CD4-positive, alpha-beta T cell treated with Interleukin-6 at 100 ng/mL for 8 hours (primary cell): ENCODE results near the gene SLFN12L.
"Not testable (repeated sequence)": the region's sequence is repeated elsewhere in the genome, so short reads cannot be mapped to it uniquely, and the experiment has no call there.

ENCODE experiments used
- DNase-seq: peaks from one replicate; pipeline ENCODE4 v3.0.0-alpha.2; 2020; ENCODE audit warnings: mixed read lengths, low spot score

The SLFN12L gene

DNA sequence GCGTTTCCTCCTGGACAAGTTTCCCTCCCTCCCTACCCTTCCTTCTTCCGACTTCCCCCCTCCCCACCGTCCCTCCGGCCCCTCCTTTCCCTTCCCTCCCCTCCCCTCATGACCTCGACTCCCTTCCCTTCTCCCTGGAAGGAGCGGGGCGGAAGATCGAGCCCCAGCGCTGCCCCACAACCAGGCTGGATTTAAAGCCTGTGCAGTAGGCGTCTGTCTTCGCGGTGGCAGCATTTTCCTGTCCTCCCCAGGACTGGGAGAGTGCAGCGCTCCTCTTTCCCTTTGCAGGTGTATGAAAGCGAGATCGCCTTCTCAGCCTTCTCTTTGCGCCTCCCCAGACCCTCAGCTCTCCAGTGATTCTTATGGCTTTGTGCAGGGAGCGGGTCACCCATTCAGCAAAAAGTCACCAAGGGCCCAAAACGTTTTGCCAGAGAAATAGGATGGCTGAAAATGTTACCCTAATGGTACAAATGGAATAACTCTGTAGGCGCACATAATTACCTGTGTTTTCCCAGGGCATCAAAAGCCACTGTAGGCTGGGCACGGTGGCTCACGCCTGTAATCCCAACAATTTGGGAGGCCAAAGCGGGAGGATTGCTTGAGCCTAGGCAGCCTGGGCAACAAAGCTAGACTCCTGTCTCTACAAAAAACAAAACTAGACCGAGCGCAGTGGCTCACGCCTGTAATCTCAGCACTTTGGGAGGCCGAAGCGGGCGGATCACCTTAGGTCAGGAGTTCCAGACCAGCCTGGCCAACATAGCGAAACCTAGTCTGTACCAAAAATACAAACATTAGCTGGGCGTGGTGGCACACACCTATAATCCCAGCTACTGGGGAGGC is 40.8 kb downstream of the SLFN12L start:
- DNase-seq, result no peak

DNA sequence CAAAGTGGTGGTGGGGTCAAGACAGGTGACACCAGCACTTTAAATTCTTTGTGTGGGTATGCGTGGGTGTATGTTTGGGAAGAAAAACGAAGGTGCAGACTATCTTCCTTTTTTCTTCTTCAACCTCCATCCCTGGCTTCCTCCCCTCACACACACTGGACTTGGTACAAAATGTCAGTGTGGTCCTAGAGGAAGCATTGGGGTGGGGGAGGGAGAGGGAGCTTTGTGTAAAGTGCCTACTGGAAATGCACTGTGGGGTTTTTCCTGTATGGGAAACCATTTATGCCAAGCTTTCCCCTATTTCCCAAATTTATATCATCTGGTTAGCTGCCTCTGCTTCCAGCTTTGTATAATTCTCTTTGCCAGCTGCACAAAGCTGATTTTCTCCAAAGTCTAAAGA is 44.4 kb downstream of the SLFN12L start:
- DNase-seq, result no peak

DNA sequence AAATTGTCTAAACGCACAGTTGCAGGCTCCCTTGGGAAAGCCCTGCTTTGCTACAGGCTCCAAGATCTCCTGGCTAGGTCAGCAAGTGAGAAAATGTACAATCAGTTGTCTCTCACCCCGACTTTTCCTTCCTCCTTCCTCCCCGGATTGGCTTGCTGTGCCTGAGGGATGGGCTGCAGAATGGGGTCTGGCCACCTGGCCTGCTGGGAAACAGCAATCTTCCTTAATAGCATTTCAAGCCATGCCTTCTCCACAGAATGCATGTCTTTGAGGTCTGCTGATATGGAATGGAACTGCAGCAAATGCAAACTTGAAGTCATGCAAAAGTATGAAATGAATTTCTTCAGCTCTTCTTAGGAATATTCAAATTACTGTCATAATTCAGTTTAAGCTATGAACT is 46.1 kb downstream of the SLFN12L start:
- DNase-seq, result no peak

DNA sequence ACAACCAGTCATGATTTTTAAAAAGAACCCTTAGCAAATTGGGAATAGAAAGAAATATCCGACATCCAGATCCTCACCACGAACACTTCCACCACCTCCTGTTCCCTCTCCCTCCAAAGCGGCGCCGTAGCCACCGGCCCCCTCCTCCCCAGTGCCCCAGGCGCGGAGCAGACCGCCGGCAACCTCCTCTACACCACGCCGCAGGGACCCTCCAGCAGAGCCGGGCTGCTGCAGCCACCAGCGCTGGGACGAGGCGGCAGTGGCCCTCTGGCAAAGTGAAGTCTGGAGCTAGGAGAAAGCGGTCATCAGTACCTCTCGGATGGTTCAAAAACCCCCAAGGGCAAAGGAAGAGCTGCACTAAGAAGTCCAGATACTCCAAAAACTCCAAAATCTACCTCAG is 47.5 kb downstream of the SLFN12L start:
- DNase-seq, result no peak

DNA sequence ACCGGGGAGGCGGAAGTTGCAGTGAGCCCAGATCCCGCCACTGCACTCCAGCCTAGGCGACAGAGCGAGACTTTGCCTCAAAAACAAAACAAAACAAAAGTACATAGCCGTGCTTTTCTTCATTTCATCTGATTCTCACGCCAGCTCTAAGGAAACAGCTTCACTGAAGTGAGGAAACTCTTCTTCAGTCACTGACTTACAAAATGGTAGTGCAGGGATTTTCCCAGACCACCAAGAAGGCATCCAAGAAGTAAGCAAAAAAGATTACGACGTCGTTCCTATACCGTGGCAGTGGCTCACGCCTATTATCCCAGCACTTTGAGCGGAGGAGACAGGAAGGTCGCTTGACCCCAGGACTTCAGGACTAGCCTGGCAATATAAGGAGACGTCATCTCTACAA is 48.5 kb downstream of the SLFN12L start:
- DNase-seq, result no peak

DNA sequence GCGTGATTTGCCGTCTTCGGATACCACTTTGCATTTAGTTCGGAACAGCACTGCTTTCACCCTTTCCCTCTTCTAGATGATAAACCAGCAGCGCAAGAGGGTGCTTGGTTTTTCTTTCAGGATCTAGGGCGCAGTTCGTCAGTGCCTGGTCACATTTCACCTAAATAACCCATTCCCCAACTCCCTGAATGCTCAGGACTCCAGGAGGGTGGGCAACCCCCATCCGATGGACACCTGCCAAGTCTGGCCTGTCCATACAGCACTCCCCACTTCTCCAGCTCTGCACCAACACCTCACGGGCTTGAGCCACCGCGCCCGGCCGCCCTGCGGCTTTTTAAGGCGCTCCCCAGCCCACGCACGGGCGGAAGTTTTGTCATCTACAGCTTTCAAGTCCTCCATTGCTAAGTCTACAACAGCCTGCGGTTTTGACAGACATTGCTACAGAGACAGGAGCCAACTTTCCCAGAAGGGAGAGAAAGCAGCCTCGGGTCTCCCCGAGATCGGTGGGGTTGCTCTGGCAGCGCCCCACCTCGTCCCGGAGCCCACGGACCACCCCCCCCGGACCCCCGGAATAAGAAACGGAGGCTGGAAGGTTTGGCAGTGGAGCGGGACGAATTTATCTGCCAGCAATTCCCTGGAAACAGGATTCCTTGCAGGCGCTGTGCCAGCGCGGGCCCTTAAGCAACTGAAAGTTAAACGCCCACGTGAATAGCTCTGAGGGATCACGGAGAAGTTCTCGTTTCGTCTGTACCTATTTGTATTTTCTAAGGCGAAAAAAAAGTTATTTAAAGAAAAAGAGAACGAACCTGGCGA is 50.4 kb downstream of the SLFN12L start:
- peak; percentile 74 for DNase-seq

DNA sequence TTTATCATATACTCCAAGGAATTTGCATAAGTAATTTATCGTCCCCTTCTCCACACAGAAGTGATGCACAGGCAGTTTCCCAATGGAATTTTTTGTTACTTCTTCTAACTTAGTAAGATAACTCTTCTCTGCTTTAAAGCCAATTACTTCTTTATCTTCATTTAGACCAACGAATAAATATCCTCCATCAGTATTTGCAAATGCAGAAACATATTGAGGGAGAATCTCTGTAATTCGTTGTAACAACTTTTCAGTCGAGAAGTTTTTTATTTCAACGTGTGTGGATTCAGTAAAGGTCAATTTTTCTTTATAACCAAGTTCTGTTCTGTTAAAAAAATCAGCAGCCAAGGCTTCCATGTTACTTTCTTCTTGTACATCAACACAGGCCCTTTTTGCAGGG is 58.2 kb downstream of the SLFN12L start:
- DNase-seq, result no peak

DNA sequence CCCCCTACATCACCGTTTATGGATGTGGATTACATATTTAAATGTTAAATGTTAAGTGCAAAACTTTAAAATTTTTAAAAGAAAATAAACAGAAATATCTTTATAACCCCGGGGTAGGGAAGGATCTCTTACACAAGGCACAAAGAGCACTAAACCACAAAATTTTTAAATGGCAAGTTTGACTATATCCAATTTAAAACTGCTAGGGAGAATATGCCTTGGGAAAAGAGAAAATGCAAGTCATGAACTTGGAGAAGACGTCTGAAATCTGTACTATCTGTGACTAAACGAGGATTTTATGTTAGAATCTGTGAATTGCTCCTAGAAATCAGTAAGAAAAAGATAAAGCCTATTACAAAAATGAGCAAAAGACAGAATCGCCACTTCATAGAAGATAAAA is 60.2 kb downstream of the SLFN12L start:
- no peak for DNase-seq

DNA sequence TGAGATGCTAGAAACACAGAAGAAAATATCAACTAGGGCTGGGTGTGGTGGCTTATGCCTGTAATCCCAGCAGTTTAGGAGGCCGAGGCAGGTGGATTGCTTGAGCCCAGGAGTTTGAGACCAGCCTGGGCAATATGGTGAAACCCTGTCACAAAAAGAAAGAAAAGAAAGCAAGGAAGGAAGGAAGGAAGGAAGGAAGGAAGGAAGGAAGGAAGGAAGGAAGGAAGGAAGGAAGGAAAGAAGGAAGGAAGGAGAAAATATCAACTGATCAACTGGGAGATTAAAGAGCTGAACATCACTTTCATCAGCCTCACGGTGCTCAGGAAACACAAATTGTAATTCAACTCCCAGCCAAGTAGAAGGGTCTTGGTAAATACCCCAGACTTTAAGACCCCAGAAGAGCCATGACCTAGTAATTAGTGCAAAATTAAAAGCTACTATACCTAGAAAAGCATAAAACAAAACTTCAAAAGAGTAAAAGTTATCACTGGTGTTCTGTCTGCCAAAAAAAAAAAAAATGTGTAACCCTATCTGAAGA is 61.1 kb downstream of the SLFN12L start:
- DNase-seq, result no peak

DNA sequence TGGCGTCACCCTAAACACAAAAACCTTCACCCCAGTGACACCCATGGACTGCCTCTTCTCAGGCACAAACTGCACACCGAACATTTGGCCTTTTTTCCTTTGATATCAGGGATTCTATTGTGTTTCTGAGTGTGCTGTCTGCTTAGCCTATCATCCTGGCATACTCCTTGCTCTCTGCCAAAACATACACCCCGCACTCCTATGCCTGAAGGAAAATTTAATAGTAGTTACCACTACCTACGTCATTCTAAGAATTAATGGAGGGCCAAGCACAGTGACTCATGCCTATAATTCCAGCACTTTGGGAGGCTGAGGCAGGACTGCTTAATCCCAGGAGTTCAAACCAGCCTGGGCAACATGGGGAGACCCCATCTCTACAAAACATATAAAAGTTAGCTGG is 69.0 kb downstream of the SLFN12L start:
- no peak for DNase-seq

DNA sequence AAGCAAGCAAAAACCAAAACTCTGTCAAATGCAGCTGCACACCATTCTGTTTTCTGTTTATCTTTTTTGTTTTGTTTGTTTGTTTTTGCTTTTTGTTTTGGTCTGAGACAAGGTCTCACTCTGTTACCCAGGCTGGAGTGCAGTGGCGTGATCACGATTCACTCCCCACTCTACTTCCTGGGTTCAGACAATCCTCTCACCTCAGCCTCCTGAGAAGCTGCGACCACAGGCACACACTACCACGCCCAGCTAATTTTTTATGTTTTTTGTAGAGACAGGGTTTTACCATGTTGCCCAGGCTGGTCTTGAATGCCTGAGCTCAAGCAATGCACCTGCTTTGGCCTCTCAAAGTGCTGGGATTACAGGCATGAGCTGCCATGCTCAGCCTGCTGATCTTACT is 69.7 kb downstream of the SLFN12L start:
- peak; percentile 45 for DNase-seq

DNA sequence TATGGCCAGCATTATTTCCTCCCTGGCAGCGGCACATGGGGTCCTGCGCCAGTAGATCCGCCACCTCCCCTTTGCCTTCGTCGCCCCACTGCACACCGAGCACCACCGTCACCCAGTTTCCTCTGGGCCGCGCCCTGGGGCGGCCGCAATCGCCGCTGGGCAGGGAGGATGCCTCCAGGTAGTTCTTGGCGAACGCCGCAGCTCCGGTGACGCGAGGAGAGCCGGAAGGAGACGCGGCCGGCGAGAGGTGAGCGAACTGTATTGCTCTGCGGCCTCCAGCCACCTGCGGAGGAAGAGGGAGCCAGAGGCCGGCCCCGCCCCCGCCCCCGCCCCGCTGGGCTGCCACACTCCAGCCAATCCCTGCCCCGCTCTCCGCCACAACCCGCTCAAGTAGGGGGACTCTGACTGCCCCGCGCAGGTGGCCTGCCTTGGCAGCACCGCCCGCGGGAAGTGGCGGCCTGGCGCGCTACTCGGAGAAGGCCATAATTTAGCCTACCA is 77.1 kb downstream of the SLFN12L start:
- DNase-seq, result peak; percentile 60

DNA sequence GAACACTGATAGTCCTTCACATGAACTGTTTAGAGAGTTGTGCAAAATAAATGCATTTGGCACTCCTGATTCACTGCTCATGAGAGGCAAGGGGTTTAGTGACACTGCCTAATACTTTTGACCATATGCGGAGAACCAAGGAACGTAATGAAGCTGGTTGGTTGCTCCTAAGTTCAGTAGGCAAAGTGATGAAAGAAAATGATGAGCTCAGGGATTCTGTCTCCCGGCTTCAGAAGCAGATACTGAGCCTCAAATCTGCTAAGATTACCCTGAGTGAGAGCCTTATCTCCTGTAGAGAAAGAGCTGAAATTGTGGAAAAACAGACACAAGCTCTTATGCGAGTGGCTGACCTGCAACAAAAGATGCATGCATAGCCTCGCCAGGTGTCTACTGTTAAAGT is 83.4 kb downstream of the SLFN12L start:
- DNase-seq, result not testable (repeated sequence)

DNA sequence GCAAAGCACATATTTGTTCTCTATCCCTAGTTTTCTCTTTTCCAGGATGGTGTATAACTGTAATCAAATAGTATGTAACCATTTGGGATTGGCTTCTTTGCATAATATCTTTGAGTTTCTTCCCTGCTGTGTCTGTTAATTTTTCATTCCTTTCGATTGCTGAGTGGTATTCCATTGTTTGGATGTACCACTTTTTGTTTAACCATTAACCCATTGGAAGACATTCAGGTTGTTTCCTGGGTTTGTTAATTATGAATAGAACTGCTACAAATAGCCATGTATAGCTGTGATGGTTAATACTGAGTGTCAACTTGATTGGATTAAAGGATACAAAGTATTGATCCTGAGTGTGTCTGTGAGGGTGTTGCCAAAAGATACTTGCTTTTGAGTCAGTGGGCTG is 84.3 kb downstream of the SLFN12L start:
- DNase-seq, result no peak

DNA sequence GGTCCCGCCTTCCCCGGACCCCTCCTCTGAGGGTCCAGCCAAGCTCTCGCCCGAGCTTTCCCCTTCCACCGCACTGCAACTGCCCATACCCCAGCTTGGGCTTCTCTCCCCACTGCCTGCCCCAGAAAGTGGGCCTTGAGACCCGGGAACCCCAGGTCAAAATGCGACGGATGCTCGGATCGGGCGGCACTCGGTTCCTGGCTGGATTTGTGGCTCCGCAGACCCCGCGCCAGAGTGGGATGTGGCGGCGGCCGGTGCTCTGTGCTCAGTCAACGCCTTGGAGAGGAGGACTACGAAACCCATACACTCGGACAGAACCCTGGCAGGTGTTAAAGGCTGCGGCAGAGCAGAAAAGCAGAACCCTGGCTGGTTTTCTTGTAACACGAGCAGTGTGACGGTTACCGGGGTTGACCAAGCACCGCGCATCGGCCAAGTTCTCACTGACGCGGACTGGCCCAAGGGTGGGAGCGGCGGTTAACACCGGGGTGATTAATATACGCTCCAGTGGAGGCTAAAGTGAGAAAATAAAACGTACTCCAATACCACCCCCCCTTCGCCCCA is 88.0 kb downstream of the SLFN12L start:
- no peak for DNase-seq

DNA sequence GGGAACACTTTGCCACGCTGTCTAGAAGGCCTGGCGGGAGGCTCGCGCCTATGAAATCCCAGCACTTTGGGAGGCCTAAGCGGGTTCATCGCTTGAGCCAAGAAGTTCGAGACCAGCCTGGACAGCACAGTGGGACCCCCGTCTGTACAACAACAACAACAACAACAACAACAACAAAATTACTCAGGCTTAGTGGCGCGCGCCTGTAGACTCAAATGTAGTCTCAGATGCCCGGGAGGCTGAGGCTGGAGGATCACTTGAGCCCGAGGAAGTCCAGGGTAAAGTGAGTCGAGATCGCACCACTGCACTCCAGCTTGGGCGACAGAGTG is 88.6 kb downstream of the SLFN12L start:
- DNase-seq, result no peak

DNA sequence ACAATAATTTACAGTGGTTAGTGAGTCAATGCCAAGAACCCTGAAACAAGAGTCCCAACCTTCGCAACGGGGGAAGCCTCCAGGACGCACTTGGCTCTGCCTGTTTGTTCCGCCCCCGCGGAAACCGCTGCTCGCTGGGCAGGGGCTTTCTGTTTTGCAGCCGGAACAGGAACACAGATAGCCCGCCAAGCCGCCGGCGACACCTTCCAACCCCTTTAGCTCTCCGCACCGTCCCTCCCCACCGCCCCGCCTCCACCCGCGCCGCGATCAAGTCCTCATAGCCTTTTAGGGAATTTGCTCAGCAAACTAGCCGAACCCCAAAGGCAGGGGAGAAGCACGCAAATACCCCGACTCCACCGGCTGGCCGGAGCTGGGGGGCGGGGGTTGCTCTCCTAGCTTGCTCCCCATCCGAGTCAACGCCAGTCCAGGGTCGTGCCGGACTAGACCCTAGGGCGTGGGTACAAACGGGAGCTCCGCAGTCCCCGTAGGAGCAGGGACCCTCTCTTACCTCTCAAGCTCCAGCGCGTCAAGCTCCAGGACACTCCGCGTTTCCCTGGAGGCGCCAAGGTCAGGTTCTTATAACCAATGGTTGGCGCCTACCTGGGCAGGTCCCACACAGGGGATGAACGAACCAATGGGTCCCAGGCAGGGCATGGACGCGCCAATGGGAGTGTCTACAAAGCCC is 89.1 kb downstream of the SLFN12L start, which contains the start of gene SLFN13:
Gene SLFN13, minus strand, starts transcription at position 553 of the 685 bp plus-strand sequence. CDS start 3,086 bp downstream, outside the sequence.
- DNase-seq, result peak; percentile 83

DNA sequence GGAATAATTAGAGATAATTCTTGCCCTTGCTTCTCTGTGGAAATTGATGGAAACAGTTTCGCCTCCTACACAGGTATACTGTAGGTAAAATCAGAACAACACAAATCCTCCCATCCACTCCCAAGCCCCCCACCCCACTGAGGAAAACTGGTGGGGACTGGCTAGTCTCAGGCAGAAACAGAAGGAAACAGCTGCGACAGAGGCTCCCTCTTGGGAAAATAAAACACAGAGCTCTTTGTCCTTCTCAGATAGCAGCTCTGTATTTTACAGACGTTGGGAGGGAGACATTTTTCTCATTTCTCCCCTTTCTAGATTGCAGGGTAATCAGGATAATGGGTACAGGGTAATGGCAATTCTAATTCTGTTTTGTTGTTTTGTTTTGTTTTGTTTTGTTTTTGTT is 90.0 kb downstream of the SLFN12L start:
- no peak for DNase-seq

DNA sequence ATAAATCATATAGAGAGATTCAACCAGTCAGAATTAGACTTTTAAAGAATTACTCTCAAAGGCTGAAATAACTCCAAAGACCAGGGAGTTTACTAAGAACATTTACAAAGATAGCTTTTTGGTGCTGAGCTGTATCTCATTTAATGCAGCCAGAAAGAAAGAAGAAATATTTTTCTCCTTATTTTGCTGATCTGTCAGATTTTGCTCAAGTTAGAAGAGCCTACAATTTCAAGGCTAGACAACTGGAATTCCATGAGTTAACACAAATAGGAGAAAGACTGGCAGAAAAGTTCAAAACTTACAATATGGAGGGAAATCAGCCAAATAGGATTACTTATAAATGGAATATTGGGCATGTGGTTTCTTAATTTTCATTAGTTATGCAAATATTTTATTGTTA is 99.0 kb downstream of the SLFN12L start:
- DNase-seq, result no peak

DNA sequence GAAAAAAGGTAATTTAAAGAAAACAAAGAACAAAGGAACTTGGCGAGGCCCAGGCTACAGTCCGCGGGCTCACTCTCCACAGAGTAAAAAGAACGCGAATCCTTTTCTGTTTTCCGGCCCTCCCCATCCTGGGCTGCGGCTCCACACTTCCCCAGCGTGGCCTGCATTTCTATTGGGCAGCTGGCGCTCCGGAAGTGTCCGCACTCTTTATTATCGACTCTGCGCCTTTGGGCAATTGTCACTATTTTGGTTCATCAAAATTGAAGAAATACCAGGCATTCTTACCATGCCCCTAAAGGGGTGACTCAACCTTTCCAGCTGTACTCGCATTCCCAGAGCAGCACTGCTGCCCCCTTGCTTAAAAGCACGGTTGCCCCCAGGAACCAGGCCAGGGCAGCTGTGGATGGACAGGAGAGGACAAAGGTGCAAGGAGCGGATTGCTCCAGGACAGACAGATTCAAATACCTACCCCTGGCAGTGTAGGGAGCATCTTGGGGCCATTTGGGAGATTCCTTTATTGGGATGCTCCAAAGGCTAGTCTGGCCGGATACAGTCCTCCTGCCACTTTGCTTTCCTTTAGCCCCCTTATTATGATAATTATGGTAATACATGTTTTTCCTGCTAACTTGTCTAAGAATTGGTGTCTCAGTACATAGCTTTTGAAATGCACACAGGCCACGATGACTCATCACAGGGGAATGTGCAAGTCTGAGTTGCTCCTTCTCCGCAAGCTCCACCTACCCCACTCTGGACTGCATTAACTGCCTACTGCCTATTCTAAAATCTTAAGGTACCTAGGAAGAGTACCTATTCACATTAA is 104.2 kb downstream of the SLFN12L start:
- peak; percentile 77 for DNase-seq
